ENCODE measurements around the gene SSBP3.

GRCh38 chr1:54335011-54335754 lies 71.0 kb downstream of the SSBP3 start:
- TF ChIP-seq GABPA (IDR thresholded peaks at IDR 0.05; ENCODE audit: low read depth) (no peak), CTCF (IDR thresholded peaks at IDR 0.05) (no peak), EP300 (IDR thresholded peaks at IDR 0.05; ENCODE audit: borderline replicate concordance in 1 of 2, low read depth in 1 of 2, low read length in 1 of 2) (no peak), POLR2AphosphoS5 (IDR thresholded peaks at IDR 0.05; ENCODE audit: low read depth, low read length) (no peak), PBX3 (IDR thresholded peaks at IDR 0.05) (no peak), MAX (IDR thresholded peaks at IDR 0.05; ENCODE audit: low read depth) (no peak), RXRA (IDR thresholded peaks at IDR 0.05; ENCODE audit: borderline replicate concordance, low read depth) (no peak), NRF1 (IDR thresholded peaks at IDR 0.05; ENCODE audit: low read depth, low read length) (no peak), RAD21 (IDR thresholded peaks at IDR 0.05; ENCODE audit: low read length) (no peak), JUND (IDR thresholded peaks at IDR 0.05) (no peak), REST (IDR thresholded peaks at IDR 0.05; ENCODE audit: low read depth, low read length) (no peak), FOSL2 (IDR thresholded peaks at IDR 0.05; ENCODE audit: borderline replicate concordance, low read depth) (no peak), EZH2phosphoT487 (IDR thresholded peaks at IDR 0.05; ENCODE audit: borderline replicate concordance, low read depth) (no peak), FOXM1 (IDR thresholded peaks at IDR 0.05; ENCODE audit: low read depth) (no peak)
